H1 (cell line): ENCODE data around the gene PGLYRP1. TPM values are rescaled to one million over a fixed set of nuclear protein-coding genes. Genes with fewer than 3 reads are reported as not detected.

ENCODE experiments used
- ATF2 ChIP-seq: IDR thresholded peaks from 2 replicates; pipeline ENCODE4 v1.6.1; 2012; ENCODE audit warnings: low read length, inconsistent platforms
- BACH1 ChIP-seq: IDR thresholded peaks from 2 replicates; pipeline ENCODE4 v1.6.1; 2012; ENCODE audit warnings: low read length, improper control_type of control experiment
- HDAC2 ChIP-seq, 2 experiments: fragments of 300-600 bp in 1 of 2; sonication (generic) in 1 of 2; IDR thresholded peaks; 2 replicates each; pipeline ENCODE4 v1.6.1; 2011 to 2012; ENCODE audit warnings: low read depth in 2 of 2, low read length in 2 of 2, mild to moderate bottlenecking in 2 of 2, moderate library complexity in 2 of 2, borderline replicate concordance in 1 of 2, inconsistent platforms in 1 of 2
- SP1 ChIP-seq: IDR thresholded peaks from 2 replicates; pipeline ENCODE4 v1.6.1; 2011; ENCODE audit warnings: low read depth, low read length
- SP2 ChIP-seq: IDR thresholded peaks from 2 replicates; pipeline ENCODE4 v1.6.1; 2012; ENCODE audit warnings: mild to moderate bottlenecking, low read length, inconsistent platforms
- polyA plus RNA-seq, 7 experiments: library from polyadenylated mRNA; depleted of rRNA in 3 of 7; stranded (reverse) in 5 of 7; unstranded in 2 of 7; fragments of >200 nt in 5 of 7; fragments of 200-250 nt in 2 of 7; gene quantifications; 1 replicate in 5 of 7; 2 replicates in 1 of 7; 4 replicates in 1 of 7; pipeline versions ENCODE4 v1.2.1 to v1.2.3, GENCODE V29; 2011 to 2013; ENCODE audit warnings: missing spikeins in 2 of 7, mixed read lengths in 2 of 7
- total RNA-seq: library from RNA; stranded (reverse); fragmentation: NEBNext Ultra II Directional; extraction: Animal tissue kit (Norgen Biotek cat#: 25700); gene quantifications from 2 replicates; pipeline ENCODE4 v1.2.1, GENCODE V29; 2021

The PGLYRP1 gene
- total and polyA plus RNA-seq, 2 of the 8 experiments (the other 6 are each of a cell fraction or from before 2014, with no cell fraction given), result not detected

- TF ChIP-seq ATF2 (no peak), BACH1 (no peak), SP1 (peak; percentile 46; the same call in 1 of the 2 replicates), HDAC2 (IDR thresholded peaks at IDR 0.05; ENCODE audit: borderline replicate concordance in 1 of 2, low read depth in 2 of 2, low read length in 2 of 2) (no peak), SP2 (no peak)
These were observed 49.1 kb downstream of the PGLYRP1 start, which contains the start of gene NOVA2 (continued) for GRCh38 chr19:45973553-45974338.
